Fibroblast of skin of right quadriceps (primary cell): ENCODE measurements around the gene SLC25A23.

ENCODE experiments used
- DNase-seq: peaks from one replicate; pipeline ENCODE4 v3.0.0-alpha.2; 2013

SLC25A23 gene

GRCh38 chr19:6480848-6481415 lies 21.3 kb upstream of the SLC25A23 start:
- DNase-seq: no peak

- no peak for DNase-seq
These were observed 20.3 kb upstream of the SLC25A23 start for GRCh38 chr19:6479836-6480398.

GRCh38 chr19:6478815-6479214 lies 19.2 kb upstream of the SLC25A23 start:
- no peak for DNase-seq

GRCh38 chr19:6476896-6477431 lies 17.4 kb upstream of the SLC25A23 start:
- no peak for DNase-seq

- peak; percentile 53 for DNase-seq
These were observed 16.7 kb upstream of the SLC25A23 start for GRCh38 chr19:6476155-6476895.

GRCh38 chr19:6475321-6476108 lies 15.9 kb upstream of the SLC25A23 start:
- no peak for DNase-seq

- no peak for DNase-seq
These were observed 14.1 kb upstream of the SLC25A23 start for GRCh38 chr19:6473647-6474046.

GRCh38 chr19:6472713-6473112 lies 13.1 kb upstream of the SLC25A23 start:
- DNase-seq: no peak

- DNase-seq: no peak
These were observed 11.5 kb upstream of the SLC25A23 start for GRCh38 chr19:6471076-6471475.

- no peak for DNase-seq
These were observed 10.6 kb upstream of the SLC25A23 start for GRCh38 chr19:6470173-6470572.

- DNase-seq: no peak
These were observed 7.8 kb upstream of the SLC25A23 start for GRCh38 chr19:6467384-6467783.

GRCh38 chr19:6466526-6467248 lies 7.1 kb upstream of the SLC25A23 start:
- no peak for DNase-seq

- no peak for DNase-seq
These were observed 6.1 kb upstream of the SLC25A23 start for GRCh38 chr19:6465663-6466062.

GRCh38 chr19:6465006-6465405 lies 5.4 kb upstream of the SLC25A23 start:
- DNase-seq: no peak

GRCh38 chr19:6464070-6464873 lies 4.7 kb upstream of the SLC25A23 start, which contains the start of gene CRB3:
TSS of gene CRB3 (plus strand) at chr19:6464271. CDS start at chr19:6464702, 431 bp downstream.
- DNase-seq: no peak

GRCh38 chr19:6460099-6460884 lies 700 bp upstream of the SLC25A23 start:
- DNase-seq: peak; percentile 99

GRCh38 chr19:6458695-6459261 lies 814 bp downstream of the SLC25A23 start:
- no peak for DNase-seq

GRCh38 chr19:6457958-6458694 lies 1.5 kb downstream of the SLC25A23 start:
- no peak for DNase-seq

GRCh38 chr19:6455924-6456323 lies 3.7 kb downstream of the SLC25A23 start:
- DNase-seq: no peak
